ENCODE results near the gene GRHPR.

- TF ChIP-seq CTCF (IDR thresholded peaks at IDR 0.05) (no peak), POLR2A (IDR thresholded peaks at IDR 0.05) (no peak)
Observed at GRCh38 chr9:37451628-37452027, 29.1 kb downstream of the GRHPR start.
